Amygdala (tissue), 56 donors: ENCODE results near the gene ACMSD.
"Not testable (repeated sequence)": the region's sequence is repeated elsewhere in the genome, so short reads cannot be mapped to it uniquely, and the experiment has no call there.

Source experiments
- DNase-seq, 56 donors: peaks; one replicate each; lab custom pipeline; 2025; lab: John Stamatoyannopoulos, UW

ACMSD gene

GRCh38 chr2:134900151-134900550 is 61.7 kb downstream of the ACMSD start:
- no peak for DNase-seq

- DNase-seq: not testable (repeated sequence)
Measured at GRCh38 chr2:134903701-134904100, 65.3 kb downstream of the ACMSD start.

DNA sequence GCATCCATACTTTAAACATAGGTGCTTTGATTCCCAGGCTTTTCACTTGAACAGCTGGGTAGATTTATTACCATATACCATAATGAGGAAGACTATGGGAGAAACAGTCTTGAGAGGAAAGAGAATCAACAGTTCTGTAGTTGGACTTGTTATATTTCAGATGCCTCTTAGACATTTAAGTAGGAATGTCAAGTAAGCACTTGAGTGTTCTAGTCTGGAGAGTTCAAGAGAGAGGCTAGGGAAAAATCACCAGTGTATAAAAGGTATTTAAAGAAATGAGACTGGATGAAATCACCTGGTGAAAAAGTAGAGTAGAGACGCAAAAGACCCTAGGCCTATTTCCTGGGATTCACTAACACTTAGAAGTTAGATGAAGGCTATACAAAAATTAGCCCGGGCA is 66.8 kb downstream of the ACMSD start:
- no peak for DNase-seq

DNA sequence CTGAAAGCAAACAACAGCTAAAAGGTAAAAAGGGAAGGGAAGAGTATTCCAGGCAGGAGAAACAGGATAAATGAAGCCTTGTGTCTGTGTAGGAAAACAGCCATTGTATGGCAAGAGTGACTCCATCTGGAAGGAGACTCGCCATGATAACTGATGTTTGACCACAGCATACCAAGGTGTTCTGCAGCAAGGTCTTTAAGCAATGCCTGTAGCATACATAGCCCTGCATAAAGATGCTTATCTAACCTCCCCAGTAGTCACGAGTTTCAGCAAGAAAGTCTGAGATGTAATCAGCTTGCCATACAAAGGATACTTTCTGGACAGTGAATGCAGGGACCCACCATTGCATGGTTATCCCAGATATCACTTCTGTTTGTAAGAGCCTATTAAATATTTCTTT is 68.3 kb downstream of the ACMSD start:
- no peak for DNase-seq

DNA sequence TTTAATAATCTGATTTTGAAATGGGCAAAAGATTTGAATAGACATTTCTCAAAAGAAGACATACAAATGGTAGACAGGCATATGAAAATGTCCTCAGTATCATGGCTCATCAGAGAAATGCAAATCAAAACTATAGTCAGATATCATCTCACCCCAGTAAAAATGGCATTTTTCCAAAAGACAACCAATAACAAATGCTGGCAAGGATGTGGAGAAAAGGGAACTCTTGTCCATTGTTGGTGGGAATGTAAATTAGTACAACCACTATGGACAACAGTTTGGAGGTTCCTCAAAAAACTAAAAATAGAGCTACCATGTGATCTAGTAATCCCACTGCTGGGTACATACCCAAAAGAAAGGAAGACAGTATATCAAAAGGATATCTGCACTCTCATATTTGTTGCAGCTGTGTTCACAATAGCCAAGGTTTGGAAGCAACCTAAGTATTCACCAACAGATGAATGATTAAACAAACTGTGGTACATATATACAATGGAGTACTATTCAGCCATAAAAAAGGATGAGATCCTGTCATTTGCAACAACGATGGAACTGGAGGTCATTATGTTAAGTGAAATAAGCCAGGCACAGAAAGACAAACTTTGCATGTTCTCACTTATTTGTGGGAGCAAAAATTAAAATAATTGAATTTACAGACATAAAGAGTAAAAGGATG is 69.2 kb downstream of the ACMSD start:
- not testable (repeated sequence) for DNase-seq

GRCh38 chr2:134910763-134911399 is 72.5 kb downstream of the ACMSD start:
- no peak for DNase-seq

DNA sequence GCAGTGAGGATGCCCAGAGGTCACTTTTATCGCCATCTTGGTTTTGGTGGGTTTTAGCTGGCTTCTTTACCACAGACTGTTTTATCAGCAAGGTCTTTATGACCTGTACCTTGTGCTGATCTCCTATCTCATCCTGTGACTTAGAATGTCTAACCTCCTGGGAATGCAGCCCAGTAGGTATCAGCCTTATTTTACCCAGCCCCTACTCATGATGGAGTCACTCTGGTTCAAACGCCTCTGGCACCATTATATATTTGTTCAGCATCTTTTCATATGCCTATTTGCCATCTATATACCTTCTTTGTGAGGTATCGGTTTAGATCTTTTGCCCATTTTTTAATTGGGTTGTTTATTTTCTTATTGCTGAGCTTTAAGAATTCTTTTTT is 73.0 kb downstream of the ACMSD start:
- no peak for DNase-seq

- DNase-seq: no peak
Measured at GRCh38 chr2:134912361-134912760, 73.9 kb downstream of the ACMSD start.

GRCh38 chr2:134917360-134917865 is 79.0 kb downstream of the ACMSD start:
- DNase-seq: peak in 6 of 56 donors; percentile 1 to 32 (median 9)

DNA sequence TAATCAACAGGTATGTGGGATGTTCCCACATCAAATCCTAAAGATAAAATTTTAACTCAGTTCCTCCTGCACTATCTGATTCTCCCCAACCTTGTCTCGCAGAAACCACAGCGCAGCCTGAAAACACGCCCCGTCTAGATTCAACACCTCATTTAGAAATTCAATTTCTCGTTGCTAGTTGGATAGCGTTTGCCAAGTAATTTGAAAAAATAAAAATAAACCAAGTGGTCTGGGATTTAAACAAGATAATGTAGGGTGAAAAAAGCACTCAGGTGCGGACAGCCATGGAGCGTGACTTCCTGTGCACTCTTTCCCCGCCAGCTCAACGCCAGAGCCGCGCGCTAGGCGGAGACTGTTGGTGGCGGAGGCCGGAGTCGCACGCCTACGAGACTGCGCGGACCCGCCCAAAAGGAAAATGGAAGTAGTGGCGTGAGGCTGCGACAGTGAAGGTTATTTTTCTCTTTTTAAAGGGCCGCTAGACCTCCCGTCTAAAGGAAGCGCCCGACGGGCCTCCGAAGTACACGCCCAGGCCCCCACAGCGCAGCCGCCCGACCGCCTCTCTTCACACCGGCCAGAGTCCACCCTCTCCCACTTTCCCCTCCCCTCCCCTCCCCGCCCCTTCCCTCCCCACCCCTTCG is 79.6 kb downstream of the ACMSD start:
- peak in 10 of 56 donors; percentile 56 to 96 (median 91) for DNase-seq

DNA sequence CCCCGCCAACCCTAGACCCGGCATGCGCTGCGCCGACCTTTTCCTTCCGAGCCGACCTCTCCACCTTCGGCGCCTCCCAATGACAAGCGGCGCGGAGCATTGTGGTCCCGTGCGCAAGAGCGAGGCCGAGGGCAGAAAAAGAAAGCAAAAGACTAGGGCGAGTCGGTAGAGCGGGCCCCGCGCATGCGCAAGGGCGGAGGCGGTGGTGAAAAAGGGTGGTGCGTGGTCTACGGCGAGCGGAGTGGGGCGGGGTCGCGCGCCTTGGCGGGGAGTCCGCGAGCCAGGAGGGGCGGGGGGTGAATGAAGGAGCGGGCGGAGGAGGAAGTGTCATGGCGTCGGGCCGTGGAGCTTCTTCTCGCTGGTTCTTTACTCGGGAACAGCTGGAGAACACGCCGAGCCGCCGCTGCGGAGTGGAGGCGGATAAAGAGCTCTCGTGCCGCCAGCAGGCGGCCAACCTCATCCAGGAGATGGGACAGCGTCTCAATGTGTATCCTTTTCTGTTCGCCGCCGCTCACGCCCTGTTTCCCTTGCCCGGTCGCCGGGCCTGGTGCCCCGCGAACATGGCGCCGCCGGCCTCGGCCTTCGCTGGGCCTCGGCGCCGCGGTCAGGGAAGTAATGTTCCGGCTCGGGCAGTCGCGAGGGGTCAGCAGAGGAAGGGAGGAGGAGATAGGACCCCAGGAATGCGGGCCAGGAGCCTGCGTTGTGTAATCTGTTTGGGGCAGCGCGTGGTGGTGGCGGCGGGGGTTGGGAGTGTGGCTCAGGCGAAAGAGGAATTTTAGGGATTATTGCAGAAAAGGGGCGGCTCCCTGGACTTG is 80.3 kb downstream of the ACMSD start, which contains the start of gene CCNT2:
TSS of gene CCNT2 (plus strand) at position 297 of the 815 bp plus-strand sequence. CDS start at position 330, 33 bp downstream.
- peak; percentile 82 to 100 (median 98) for DNase-seq

GRCh38 chr2:134919341-134920210 is 81.2 kb downstream of the ACMSD start:
- peak in 22 of 56 donors; percentile 1 to 64 (median 30) for DNase-seq

- no peak for DNase-seq
Measured at GRCh38 chr2:134924912-134925311, 86.5 kb downstream of the ACMSD start.

- DNase-seq: no peak
Measured at GRCh38 chr2:134926231-134926931, 88.0 kb downstream of the ACMSD start.

DNA sequence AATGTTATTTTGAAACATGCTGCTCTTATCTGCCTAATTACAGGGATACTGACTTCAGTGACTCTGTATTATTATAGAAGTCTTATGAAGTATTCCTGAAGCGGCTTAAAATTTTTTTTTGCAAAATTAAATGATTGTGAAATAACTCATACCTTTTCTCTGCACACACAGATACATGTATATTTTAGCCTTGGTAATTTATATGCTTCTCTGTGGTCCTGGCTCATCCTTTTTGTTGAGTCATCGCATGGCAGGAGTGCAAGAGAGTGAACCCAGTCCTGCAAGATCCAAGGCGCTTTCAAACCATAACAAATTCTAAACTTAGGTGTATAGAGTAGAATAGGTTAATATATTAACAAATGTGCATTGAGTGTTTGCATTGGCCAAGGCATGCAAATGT is 88.8 kb downstream of the ACMSD start:
- DNase-seq: no peak

- no peak for DNase-seq
Measured at GRCh38 chr2:134932864-134933526, 94.6 kb downstream of the ACMSD start.

GRCh38 chr2:134933732-134934131 is 95.3 kb downstream of the ACMSD start:
- DNase-seq: no peak

- DNase-seq: no peak
Measured at GRCh38 chr2:134934150-134934549, 95.7 kb downstream of the ACMSD start.
